Calu3 (cell line): ENCODE data around the gene EDC3. TPM values are rescaled to one million over a fixed set of nuclear protein-coding genes. Genes with fewer than 3 reads are reported as not detected.

ENCODE experiments used
- BruUV-seq: library from RNA; stranded (reverse); fragments of 400-500 nt; replicated peaks from 2 replicates; lab custom pipeline; 2021; lab: Mats Ljungman, UMichigan
- CTCF ChIA-PET: fragments of 300-600 bp; sonication (Branson Sonifier 250); formaldehyde crosslinking; loops from one replicate; lab custom pipeline; 2022; ENCODE audit warnings: antibody characterized with exemption; lab: Charles Lee
- DNase-seq: peaks from one replicate; pipeline ENCODE4 v3.0.0; 2022
- H3K27ac Mint-ChIP-seq: one replicate; pipeline ENCODE4 v1.8.0; 2022; ENCODE audit warnings: mixed read lengths; ENCODE audit not compliant: unreplicated experiment
- H3K27me3 Mint-ChIP-seq: one replicate; pipeline ENCODE4 v1.8.0; 2022; ENCODE audit warnings: mixed read lengths; ENCODE audit not compliant: unreplicated experiment
- H3K36me3 Mint-ChIP-seq: one replicate; pipeline ENCODE4 v1.8.0; 2022; ENCODE audit warnings: mild to moderate bottlenecking, moderate library complexity, mixed read lengths; ENCODE audit not compliant: insufficient read depth, unreplicated experiment
- H3K4me1 Mint-ChIP-seq: one replicate; pipeline ENCODE4 v1.8.0; 2022; ENCODE audit warnings: mild to moderate bottlenecking, low read depth, mixed read lengths; ENCODE audit not compliant: unreplicated experiment
- H3K4me3 Mint-ChIP-seq: one replicate; pipeline ENCODE4 v1.8.0; 2022; ENCODE audit warnings: mild to moderate bottlenecking, low read depth, moderate library complexity, mixed read lengths; ENCODE audit not compliant: unreplicated experiment
- H3K9me3 Mint-ChIP-seq: one replicate; pipeline ENCODE4 v1.8.0; 2022; ENCODE audit warnings: low read depth, mixed read lengths; ENCODE audit not compliant: unreplicated experiment
- CTCF ChIP-seq: fragments of 200-600 bp; IDR thresholded peaks from one replicate; pipeline ENCODE4 v1.8.0; 2022; ENCODE audit warnings: antibody characterized with exemption; ENCODE audit not compliant: unreplicated experiment
- intact Hi-C: fragments of 100-400 bp; cut with micrococcal nuclease; formaldehyde crosslinking; loops from one replicate; pipeline ENCODE4 v1.10.0; 2022; ENCODE audit not compliant: unreplicated experiment
- total RNA-seq: library from RNA; stranded (reverse); gene quantifications from 2 replicates; pipeline ENCODE4 v1.2.3, GENCODE V29; 2022

The EDC3 gene
- total RNA-seq, 1 experiment from 2014 or later: 70.1 TPM

DNA sequence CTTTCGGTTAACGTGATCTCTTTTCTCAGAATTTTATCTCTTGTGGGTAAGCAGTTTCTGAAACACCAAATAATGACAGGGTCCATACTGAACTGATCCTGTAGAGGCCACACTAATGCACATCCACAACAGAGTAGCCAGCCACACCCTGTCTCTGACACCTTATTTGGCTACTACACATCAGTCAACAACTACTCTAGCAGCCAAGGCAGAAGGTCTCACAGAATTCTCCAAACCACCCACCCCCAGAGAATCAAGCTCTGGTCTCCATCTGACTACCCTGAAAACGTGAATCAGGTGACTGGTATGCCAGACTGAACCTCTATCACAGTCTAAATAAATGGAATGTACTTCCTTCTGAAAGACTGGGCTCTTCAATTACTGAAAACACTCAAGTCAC, 38.0 kb downstream of the EDC3 start:
- CTCF ChIA-PET: no interaction called here
- no peak for TF ChIP-seq CTCF
- no peaks in the 10 kb centered on the region for H3K9me3 Mint-ChIP-seq
- H3K4me1 Mint-ChIP-seq: peaks cover 39% of the 10 kb centered on the region
- BruUV-seq: no TSS peak
- peaks cover 5% of the 10 kb centered on the region for H3K36me3 Mint-ChIP-seq
- no peaks in the 10 kb centered on the region for H3K27me3 Mint-ChIP-seq
- peak; percentile 36 for DNase-seq
- intact Hi-C loops: no loop called here
- H3K4me3 Mint-ChIP-seq: no peak overlapping the region
- peak overlapping the region; percentile 49 for H3K27ac Mint-ChIP-seq

DNA sequence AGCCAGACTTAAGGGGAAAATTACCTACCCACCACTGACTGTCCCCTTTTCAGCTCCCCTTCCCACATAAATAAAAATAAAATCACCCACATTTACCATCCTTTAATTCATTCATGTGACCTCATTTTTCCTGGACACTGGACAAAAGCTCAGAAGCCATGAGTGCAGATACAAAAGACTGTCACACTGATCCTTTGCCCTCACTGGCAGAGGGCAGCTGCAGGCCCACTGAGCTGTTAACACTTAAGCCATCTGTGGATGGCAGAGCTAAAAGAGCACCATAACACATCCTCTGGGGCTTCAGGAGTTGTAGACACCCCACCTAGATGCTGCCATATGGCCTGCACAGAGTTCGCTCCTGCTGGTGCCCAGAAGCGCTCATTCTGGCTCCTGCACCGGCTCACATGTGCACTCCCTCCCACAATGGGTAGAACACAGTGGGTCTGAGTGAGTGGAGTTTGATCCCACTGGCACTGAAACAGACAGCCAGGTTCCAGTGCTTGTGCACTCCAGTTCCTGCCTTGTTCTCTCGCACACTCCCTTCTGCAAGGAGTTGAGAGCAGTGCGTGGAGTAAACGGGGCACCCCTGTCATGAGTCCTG, 38.8 kb downstream of the EDC3 start:
- Mint-ChIP-seq H3K9me3 (no peaks in the 10 kb centered on the region), H3K27ac (no peak overlapping the region), H3K36me3 (peaks cover 5% of the 10 kb centered on the region), H3K27me3 (no peaks in the 10 kb centered on the region), H3K4me1 (peaks cover 42% of the 10 kb centered on the region), H3K4me3 (no peak overlapping the region)
- intact Hi-C loops: no loop called here
- no peak for DNase-seq
- BruUV-seq: no TSS peak
- no peak for TF ChIP-seq CTCF
- CTCF ChIA-PET: no interaction called here

GRCh38 chr15:74655424-74655823, 40.4 kb downstream of the EDC3 start:
- no peak for TF ChIP-seq CTCF
- intact Hi-C loops: no loop called here
- peaks cover 58% of the 10 kb centered on the region for H3K4me1 Mint-ChIP-seq
- CTCF ChIA-PET: no interaction called here
- H3K36me3 Mint-ChIP-seq: peaks cover 5% of the 10 kb centered on the region
- H3K27ac Mint-ChIP-seq: no peak overlapping the region
- H3K27me3 Mint-ChIP-seq: no peaks in the 10 kb centered on the region
- DNase-seq: no peak
- H3K9me3 Mint-ChIP-seq: no peaks in the 10 kb centered on the region
- no TSS peak for BruUV-seq
- no peak overlapping the region for H3K4me3 Mint-ChIP-seq

DNA sequence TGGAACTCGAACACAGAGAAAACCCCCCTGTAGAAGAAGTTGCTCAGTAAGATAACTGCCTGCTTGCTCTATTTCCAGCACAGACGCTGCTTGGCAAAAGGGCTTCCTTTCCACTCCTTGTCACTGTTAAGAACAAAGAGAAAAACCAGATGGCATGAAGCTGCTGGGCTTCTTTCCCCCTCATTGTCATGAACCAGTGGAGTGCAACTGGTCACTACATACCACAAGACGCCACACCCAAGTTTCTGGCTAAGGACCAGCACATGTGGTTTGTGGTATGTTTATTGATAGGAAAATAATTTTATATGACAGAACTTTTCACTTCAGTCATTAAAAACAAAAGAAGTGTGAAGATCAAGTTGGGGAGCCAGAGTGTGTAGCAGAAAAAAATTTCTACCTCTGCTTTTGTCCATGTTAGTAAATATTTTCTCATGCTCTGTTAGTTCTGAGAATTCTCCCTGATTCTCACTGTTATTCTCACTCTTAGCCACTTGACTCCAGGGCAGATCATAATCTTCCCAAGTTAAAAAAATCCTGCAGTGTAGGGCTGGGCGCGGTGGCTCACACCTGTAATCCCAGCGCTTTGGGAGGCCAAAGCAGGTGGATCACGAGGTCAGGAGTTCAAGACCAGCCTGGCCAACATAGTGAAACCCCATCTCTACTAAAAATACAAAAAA, 42.3 kb downstream of the EDC3 start:
- TF ChIP-seq CTCF: no peak
- Mint-ChIP-seq H3K4me1 (peaks cover 67% of the 10 kb centered on the region), H3K27ac (peak overlapping the region; percentile 57), H3K36me3 (peaks cover 5% of the 10 kb centered on the region), H3K9me3 (no peaks in the 10 kb centered on the region), H3K4me3 (peak overlapping the region; percentile 15), H3K27me3 (no peaks in the 10 kb centered on the region)
- BruUV-seq: no TSS peak
- peak; percentile 68 for DNase-seq
- intact Hi-C loops: loop anchor here (5.0 kb wide), 1 partner anchor 451 kb away; the partner anchor contains the start of gene STRA6
- CTCF ChIA-PET: interaction anchor here (0.6 to 0.7 kb wide), 2 partner anchors 8 to 1174 kb away, joined by 3 to 6 read pairs; no protein-coding TSS in a partner anchor
